GM12878 (cell line): ENCODE data around the gene CLIC5. TPM values are rescaled to one million over a fixed set of nuclear protein-coding genes. Genes with fewer than 3 reads are reported as not detected.

ENCODE experiments used
- ATAC-seq: fragments of 200-7000 bp; cut with Tn5 transposase; 3 replicates; pipeline ENCODE4 v1.9.1; 2020; ENCODE audit warnings: mild to moderate bottlenecking, moderate library complexity
- BruUV-seq: library from RNA; stranded (reverse); fragments of 400-500 nt; replicated peaks from 2 replicates; lab custom pipeline; 2021; lab: Mats Ljungman, UMichigan
- CTCF ChIA-PET: fragments of 300-600 bp; sonication (Branson Sonifier 250); formaldehyde crosslinking; extraction: SDS; loops from one replicate; lab custom pipeline; 2021; ENCODE audit warnings: inconsistent platforms; lab: Yijun Ruan, JAX
- POLR2A ChIA-PET: fragments of 350-600 bp; formaldehyde crosslinking; extraction: SDS; loops from one replicate; lab custom pipeline; 2021; ENCODE audit warnings: inconsistent platforms; lab: Charles Lee
- RAD21 ChIA-PET: fragments of 300-600 bp; sonication (Branson Sonifier 250); formaldehyde crosslinking; loops from one replicate; lab custom pipeline; 2023; ENCODE audit warnings: antibody characterized with exemption; ENCODE audit not compliant: unreplicated experiment; lab: Charles Lee
- SMC1A ChIA-PET: fragments of 300-600 bp; sonication (Branson Sonifier 250); formaldehyde crosslinking; loops from one replicate; lab custom pipeline; 2023; ENCODE audit not compliant: unreplicated experiment, uncharacterized antibody; lab: Charles Lee
- DNase-seq: peaks from one replicate; pipeline ENCODE4 v3.0.0-alpha.2; 2011; ENCODE audit warnings: low read depth, low spot score
- FAIRE-seq: peaks from 3 replicates; lab custom pipeline; 2011; peaks lifted over from hg19 to GRCh38; lab: Jason Lieb, UNC
- H2AFZ ChIP-seq: 2 replicates; pipeline ENCODE4 v1.6.0; 2011; ENCODE audit warnings: low read depth, low read length, control low read depth; ENCODE audit not compliant: control insufficient read depth
- H3K27ac ChIP-seq: 2 replicates; pipeline ENCODE4 v1.5.1; 2011; ENCODE audit warnings: control low read depth; ENCODE audit not compliant: control insufficient read depth, insufficient read depth
- H3K27me3 ChIP-seq, 2 experiments: replicated peaks in 1 of 2; 2 replicates each; pipeline versions ENCODE4 v1.6.0 to v1.6.1; 2011; ENCODE audit warnings: low read length in 1 of 2; ENCODE audit not compliant: control insufficient read depth in 2 of 2, insufficient read depth in 2 of 2
- H3K36me3 ChIP-seq, 2 experiments: 2 replicates each; pipeline ENCODE4 v1.5.1; 2011; ENCODE audit warnings: low read length in 1 of 2; ENCODE audit not compliant: control insufficient read depth in 2 of 2, insufficient read depth in 2 of 2
- H3K4me1 ChIP-seq: 2 replicates; pipeline ENCODE4 v1.6.1; 2011; ENCODE audit warnings: mild to moderate bottlenecking, low read length, moderate library complexity, mixed read lengths; ENCODE audit not compliant: control insufficient read depth, insufficient read depth
- H3K4me2 ChIP-seq: 2 replicates; pipeline ENCODE4 v1.6.0; 2011; ENCODE audit warnings: control low read depth; ENCODE audit not compliant: control insufficient read depth, insufficient read depth
- H3K4me3 ChIP-seq: fragments of 200-600 bp; sonication (generic); 2 replicates; pipeline ENCODE4 v1.5.1; 2016
- H3K79me2 ChIP-seq: 2 replicates; pipeline ENCODE4 v1.6.0; 2011; ENCODE audit warnings: low read length; ENCODE audit not compliant: control insufficient read depth, insufficient read depth
- H3K9ac ChIP-seq: 2 replicates; pipeline ENCODE4 v1.8.0; 2011; ENCODE audit warnings: low read length, control low read depth, mixed read lengths; ENCODE audit not compliant: control insufficient read depth, insufficient read depth
- H3K9me3 ChIP-seq: replicated peaks from 3 replicates; pipeline ENCODE4 v1.5.1; 2011; ENCODE audit warnings: mild to moderate bottlenecking, low read length; ENCODE audit not compliant: control insufficient read depth, insufficient read depth
- H4K20me1 ChIP-seq: 2 replicates; pipeline ENCODE4 v1.6.0; 2011; ENCODE audit not compliant: control insufficient read depth, insufficient read depth
- CEBPB ChIP-seq, 2 experiments: fragments of 150-350 bp in 1 of 2; IDR thresholded peaks; 2 replicates each; pipeline ENCODE4 v1.6.1; 2012 to 2014; ENCODE audit warnings: low read depth in 2 of 2, low read length in 2 of 2, borderline replicate concordance in 1 of 2, inconsistent platforms in 1 of 2
- EZH2 ChIP-seq: IDR thresholded peaks from 2 replicates; pipeline ENCODE4 v1.6.1; 2012; ENCODE audit warnings: low read depth, mild to moderate bottlenecking, control low read depth, inconsistent platforms, low read length, borderline replicate concordance; ENCODE audit not compliant: control insufficient read depth
- NFIC ChIP-seq: IDR thresholded peaks from 2 replicates; pipeline ENCODE4 v1.6.1; 2012; ENCODE audit warnings: low read depth, mild to moderate bottlenecking, inconsistent platforms, low read length, moderate library complexity
- NFYB ChIP-seq: IDR thresholded peaks from 2 replicates; pipeline ENCODE4 v1.6.1; 2011; ENCODE audit warnings: low read depth, mild to moderate bottlenecking, low read length, improper control_type of control experiment, moderate library complexity; ENCODE audit not compliant: insufficient read depth
- POLR2AphosphoS5 ChIP-seq: IDR thresholded peaks from 2 replicates; pipeline ENCODE4 v1.6.1; 2011; ENCODE audit warnings: mild to moderate bottlenecking, low read length, inconsistent platforms
- TCF12 ChIP-seq: IDR thresholded peaks from 2 replicates; pipeline ENCODE4 v1.6.1; 2011; ENCODE audit warnings: low read depth, mild to moderate bottlenecking, low read length
- ZBED1 ChIP-seq: IDR thresholded peaks from 2 replicates; pipeline ENCODE4 v1.6.1; 2016; ENCODE audit warnings: borderline replicate concordance
- ZBTB4 ChIP-seq: fragments of 450-650 bp; formaldehyde crosslinking; IDR thresholded peaks from 2 replicates; pipeline ENCODE4 v1.4.0; 2022; ENCODE audit warnings: mild to moderate bottlenecking, moderate library complexity
- ZNF207 ChIP-seq: fragments of 450-650 bp; IDR thresholded peaks from 2 replicates; pipeline ENCODE4 v1.6.1; 2014; ENCODE audit warnings: antibody characterized with exemption, mild to moderate bottlenecking, borderline replicate concordance
- WGBS: methylation state at CpG from one replicate; pipeline ENCODE4 v1.1.6; 2016; ENCODE audit warnings: low lambda C conversion rate; ENCODE audit not compliant: insufficient replicate concordance, insufficient coverage; ENCODE audit errors: missing lambda C conversion rate; 5-methylcytosine and 5-hydroxymethylcytosine counted together
- in situ Hi-C: fragments of 300-500 bp; cut with MboI; formaldehyde crosslinking; loops from 9 replicates; pipeline ENCODE4 v1.14.3; 2018; ENCODE audit warnings: mixed read lengths
- intact Hi-C: fragments of 100-400 bp; cut with micrococcal nuclease; formaldehyde crosslinking; loops from one replicate; pipeline ENCODE4 v1.14.2; 2022; ENCODE audit not compliant: unreplicated experiment
- polyA plus RNA-seq, 11 experiments: library from polyadenylated mRNA; depleted of rRNA in 4 of 11; unstranded in 6 of 11; stranded (reverse) in 5 of 11; fragments of >200 nt; fragmentation: Nextera tagmentation in 4 of 11; fragmentation: Illumina TruSeq in 1 of 11; extraction: Ambion mirVana in 4 of 11; extraction: Trizol in 1 of 11; gene quantifications; 1 replicate in 1 of 11; 2 replicates in 10 of 11; pipeline versions ENCODE4 v1.2.1 to v1.2.3, GENCODE V29; 2011 to 2016; ENCODE audit warnings: inconsistent platforms in 2 of 11, missing spikeins in 2 of 11, low read depth in 1 of 11
- total RNA-seq, 4 experiments: library from RNA; depleted of rRNA in 3 of 4; stranded (reverse); fragments of >200 nt in 3 of 4; fragmentation: Illumina TruSeq in 1 of 4; extraction: Trizol in 1 of 4; gene quantifications; 2 replicates each; pipeline versions ENCODE4 v1.2.1 to v1.2.3, GENCODE V29; 2013 to 2021
- TF ChIP-seq, protein P1 (sequence below): IDR thresholded peaks from 2 replicates; pipeline ENCODE4 v1.6.1; 2012; ENCODE audit warnings: low read depth, low read length, improper control_type of control experiment
- TF ChIP-seq, protein P2 (sequence below): fragments of 450-650 bp; IDR thresholded peaks from 2 replicates; pipeline ENCODE4 v1.6.1; 2014; ENCODE audit warnings: mild to moderate bottlenecking
- TF ChIP-seq, protein P3 (sequence below): fragments of 450-650 bp; IDR thresholded peaks from 2 replicates; pipeline ENCODE4 v1.6.1; 2016; ENCODE audit warnings: mild to moderate bottlenecking
- TF ChIP-seq, protein P4 (sequence below): IDR thresholded peaks from 2 replicates; pipeline ENCODE4 v1.6.1; 2012; ENCODE audit warnings: improper control_type of control experiment, low read depth, low read length; ENCODE audit not compliant: insufficient replicate concordance

The CLIC5 gene
- total and polyA plus RNA-seq, 10 of the 15 experiments (the other 5 are each of a cell fraction or from before 2014, with no cell fraction given) = 0.01 to 0.08 (median 0.02) TPM; not detected in 7

GRCh38 chr6:46013639-46014038 lies 2.0 kb downstream of the CLIC5 start:
- DNase-seq = no peak
- ChIA-PET CTCF (interaction anchor here (0.5 to 1.4 kb wide), 2 partner anchors 82 to 349 kb away, joined by 4 to 5 read pairs; no protein-coding TSS in a partner anchor), RAD21 (no interaction called here), SMC1A (no interaction called here), POLR2A (no interaction called here)
- WGBS = 58% methylated on average over 4 of the region's 4 CpGs
- no peaks in the 10 kb centered on the region; the same call in 1 of the 3 replicates for H3K9me3 ChIP-seq
- H3K4me2 ChIP-seq = no peak overlapping the region
- no peak overlapping the region for H3K27ac ChIP-seq
- in situ Hi-C loops = no loop called here
- H2AFZ ChIP-seq = no peak overlapping the region
- H3K4me1 ChIP-seq = peaks cover 10% of the 10 kb centered on the region
- intact Hi-C loops = no loop called here
- no peak for ATAC-seq
- H4K20me1 ChIP-seq = no peaks in the 10 kb centered on the region
- BruUV-seq = no TSS peak
- no peaks in the 10 kb centered on the region for H3K36me3 ChIP-seq
- no peak overlapping the region for H3K9ac ChIP-seq
- no peak for FAIRE-seq
- H3K4me3 ChIP-seq = no peak overlapping the region
- H3K27me3 ChIP-seq = peaks cover 6 to 27% of the 10 kb centered on the region in 2 experiments
- no peaks in the 10 kb centered on the region for H3K79me2 ChIP-seq
- no peak for TF ChIP-seq CEBPB (IDR thresholded peaks at IDR 0.05; ENCODE audit: borderline replicate concordance in 1 of 2, low read depth in 2 of 2, low read length in 2 of 2)
- TF ChIP-seq, protein P1, sequence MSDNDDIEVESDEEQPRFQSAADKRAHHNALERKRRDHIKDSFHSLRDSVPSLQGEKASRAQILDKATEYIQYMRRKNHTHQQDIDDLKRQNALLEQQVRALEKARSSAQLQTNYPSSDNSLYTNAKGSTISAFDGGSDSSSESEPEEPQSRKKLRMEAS = no peak
- TF ChIP-seq, protein P2, sequence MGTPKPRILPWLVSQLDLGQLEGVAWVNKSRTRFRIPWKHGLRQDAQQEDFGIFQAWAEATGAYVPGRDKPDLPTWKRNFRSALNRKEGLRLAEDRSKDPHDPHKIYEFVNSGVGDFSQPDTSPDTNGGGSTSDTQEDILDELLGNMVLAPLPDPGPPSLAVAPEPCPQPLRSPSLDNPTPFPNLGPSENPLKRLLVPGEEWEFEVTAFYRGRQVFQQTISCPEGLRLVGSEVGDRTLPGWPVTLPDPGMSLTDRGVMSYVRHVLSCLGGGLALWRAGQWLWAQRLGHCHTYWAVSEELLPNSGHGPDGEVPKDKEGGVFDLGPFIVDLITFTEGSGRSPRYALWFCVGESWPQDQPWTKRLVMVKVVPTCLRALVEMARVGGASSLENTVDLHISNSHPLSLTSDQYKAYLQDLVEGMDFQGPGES = no peak
- TF ChIP-seq EZH2 = no peak
- TF ChIP-seq POLR2AphosphoS5 = no peak
- no peak for TF ChIP-seq ZBTB4 (CRISPR knock-in tag)
- no peak for TF ChIP-seq NFIC
- no peak for TF ChIP-seq TCF12
- no peak for TF ChIP-seq NFYB
- no peak for TF ChIP-seq ZBED1
- TF ChIP-seq, protein P3, sequence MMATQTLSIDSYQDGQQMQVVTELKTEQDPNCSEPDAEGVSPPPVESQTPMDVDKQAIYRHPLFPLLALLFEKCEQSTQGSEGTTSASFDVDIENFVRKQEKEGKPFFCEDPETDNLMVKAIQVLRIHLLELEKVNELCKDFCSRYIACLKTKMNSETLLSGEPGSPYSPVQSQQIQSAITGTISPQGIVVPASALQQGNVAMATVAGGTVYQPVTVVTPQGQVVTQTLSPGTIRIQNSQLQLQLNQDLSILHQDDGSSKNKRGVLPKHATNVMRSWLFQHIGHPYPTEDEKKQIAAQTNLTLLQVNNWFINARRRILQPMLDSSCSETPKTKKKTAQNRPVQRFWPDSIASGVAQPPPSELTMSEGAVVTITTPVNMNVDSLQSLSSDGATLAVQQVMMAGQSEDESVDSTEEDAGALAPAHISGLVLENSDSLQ = no peak
- TF ChIP-seq ZNF207 = no peak
- TF ChIP-seq, protein P4, sequence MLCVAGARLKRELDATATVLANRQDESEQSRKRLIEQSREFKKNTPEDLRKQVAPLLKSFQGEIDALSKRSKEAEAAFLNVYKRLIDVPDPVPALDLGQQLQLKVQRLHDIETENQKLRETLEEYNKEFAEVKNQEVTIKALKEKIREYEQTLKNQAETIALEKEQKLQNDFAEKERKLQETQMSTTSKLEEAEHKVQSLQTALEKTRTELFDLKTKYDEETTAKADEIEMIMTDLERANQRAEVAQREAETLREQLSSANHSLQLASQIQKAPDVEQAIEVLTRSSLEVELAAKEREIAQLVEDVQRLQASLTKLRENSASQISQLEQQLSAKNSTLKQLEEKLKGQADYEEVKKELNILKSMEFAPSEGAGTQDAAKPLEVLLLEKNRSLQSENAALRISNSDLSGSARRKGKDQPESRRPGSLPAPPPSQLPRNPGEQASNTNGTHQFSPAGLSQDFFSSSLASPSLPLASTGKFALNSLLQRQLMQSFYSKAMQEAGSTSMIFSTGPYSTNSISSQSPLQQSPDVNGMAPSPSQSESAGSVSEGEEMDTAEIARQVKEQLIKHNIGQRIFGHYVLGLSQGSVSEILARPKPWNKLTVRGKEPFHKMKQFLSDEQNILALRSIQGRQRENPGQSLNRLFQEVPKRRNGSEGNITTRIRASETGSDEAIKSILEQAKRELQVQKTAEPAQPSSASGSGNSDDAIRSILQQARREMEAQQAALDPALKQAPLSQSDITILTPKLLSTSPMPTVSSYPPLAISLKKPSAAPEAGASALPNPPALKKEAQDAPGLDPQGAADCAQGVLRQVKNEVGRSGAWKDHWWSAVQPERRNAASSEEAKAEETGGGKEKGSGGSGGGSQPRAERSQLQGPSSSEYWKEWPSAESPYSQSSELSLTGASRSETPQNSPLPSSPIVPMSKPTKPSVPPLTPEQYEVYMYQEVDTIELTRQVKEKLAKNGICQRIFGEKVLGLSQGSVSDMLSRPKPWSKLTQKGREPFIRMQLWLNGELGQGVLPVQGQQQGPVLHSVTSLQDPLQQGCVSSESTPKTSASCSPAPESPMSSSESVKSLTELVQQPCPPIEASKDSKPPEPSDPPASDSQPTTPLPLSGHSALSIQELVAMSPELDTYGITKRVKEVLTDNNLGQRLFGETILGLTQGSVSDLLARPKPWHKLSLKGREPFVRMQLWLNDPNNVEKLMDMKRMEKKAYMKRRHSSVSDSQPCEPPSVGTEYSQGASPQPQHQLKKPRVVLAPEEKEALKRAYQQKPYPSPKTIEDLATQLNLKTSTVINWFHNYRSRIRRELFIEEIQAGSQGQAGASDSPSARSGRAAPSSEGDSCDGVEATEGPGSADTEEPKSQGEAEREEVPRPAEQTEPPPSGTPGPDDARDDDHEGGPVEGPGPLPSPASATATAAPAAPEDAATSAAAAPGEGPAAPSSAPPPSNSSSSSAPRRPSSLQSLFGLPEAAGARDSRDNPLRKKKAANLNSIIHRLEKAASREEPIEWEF = no peak
